Stimulated activated CD4-positive, alpha-beta T cell treated with anti-CD3 and anti-CD28 coated beads, TNF-alpha, amount 100 ng/mL, for 4 hours (primary cell): Measurements from ENCODE around the gene C4orf36.
A peak's percentile ranks its signal among the peaks of the same experiment; 100 is the strongest.

Experiments
- DNase-seq, 3 experiments: peaks; one replicate each; pipeline ENCODE4 v3.0.0-alpha.2; 2020; ENCODE audit warnings: low read depth in 3 of 3

C4orf36 gene

GRCh38 chr4:86891762-86892635 is at the start of gene C4orf36:
Gene C4orf36 (minus strand): TSS chr4:86892422. CDS start chr4:86891520, 902 bp downstream.
- peak in 2 of 3 experiments; percentile 2 to 16 for DNase-seq

GRCh38 chr4:86940920-86941460 is 48.8 kb upstream of the C4orf36 start:
- no peak for DNase-seq

- no peak for DNase-seq
Observed at GRCh38 chr4:86939729-86940575, 47.7 kb upstream of the C4orf36 start.

GRCh38 chr4:86938771-86939520 is 46.7 kb upstream of the C4orf36 start:
- no peak for DNase-seq

- DNase-seq = peak; percentile 50 to 64 (median 60)
Observed at GRCh38 chr4:86935853-86936733, 43.9 kb upstream of the C4orf36 start.

- DNase-seq = peak in 1 of 3 experiments; percentile 17
Observed at GRCh38 chr4:86935566-86935852, 43.3 kb upstream of the C4orf36 start.

GRCh38 chr4:86934771-86935565 is 42.7 kb upstream of the C4orf36 start, which contains the start of gene AFF1:
Gene AFF1 (plus strand): TSS chr4:86935011. CDS start chr4:86948534, 13,523 bp downstream.
- DNase-seq = peak; percentile 65 to 74 (median 70)

- no peak for DNase-seq
Observed at GRCh38 chr4:86934147-86934770, 42.0 kb upstream of the C4orf36 start.

GRCh38 chr4:86928400-86929255 is 36.4 kb upstream of the C4orf36 start:
- DNase-seq = no peak

GRCh38 chr4:86927843-86928395 is 35.7 kb upstream of the C4orf36 start:
- DNase-seq = no peak

GRCh38 chr4:86926435-86927086 is 34.3 kb upstream of the C4orf36 start:
- DNase-seq = no peak

- DNase-seq = no peak
Observed at GRCh38 chr4:86924811-86925210, 32.6 kb upstream of the C4orf36 start.

- no peak for DNase-seq
Observed at GRCh38 chr4:86921608-86922252, 29.5 kb upstream of the C4orf36 start.

GRCh38 chr4:86919561-86920223 is 27.5 kb upstream of the C4orf36 start:
- DNase-seq = no peak

GRCh38 chr4:86918539-86919072 is 26.4 kb upstream of the C4orf36 start:
- no peak for DNase-seq
